HCT116 (cell line): ENCODE results near the gene DCD. TPM values are rescaled to one million over a fixed set of nuclear protein-coding genes. Genes with fewer than 3 reads are reported as not detected.

Source experiments
- ATAC-seq: fragments of 200-7000 bp; cut with Tn5 transposase; 2 replicates; pipeline ENCODE4 v1.9.1; 2020; ENCODE audit warnings: mild to moderate bottlenecking, moderate library complexity
- BruUV-seq: library from RNA; stranded (reverse); fragments of 400-500 nt; replicated peaks from 2 replicates; lab custom pipeline; 2021; lab: Mats Ljungman, UMichigan
- CTCF ChIA-PET: fragments of 300-600 bp; sonication (Branson Sonifier 250); formaldehyde crosslinking; loops from one replicate; lab custom pipeline; 2021; ENCODE audit warnings: antibody characterized with exemption; lab: Charles Lee
- POLR2A ChIA-PET: fragments of 300-600, 350-600 bp; sonication (Branson Sonifier 250); formaldehyde crosslinking; loops from one replicate; lab custom pipeline; 2021; ENCODE audit warnings: antibody characterized with exemption; lab: Charles Lee
- RAD21 ChIA-PET, 2 experiments: fragments of 300-600 bp; sonication (Branson Sonifier 250); formaldehyde crosslinking; loops; one replicate each; lab custom pipeline; 2023; ENCODE audit warnings: low total read pairs in 2 of 2; ENCODE audit not compliant: uncharacterized antibody in 2 of 2, unreplicated experiment in 2 of 2, low non-redundant PET in 1 of 2; lab: Charles Lee
- DNase-seq: peaks from one replicate; pipeline ENCODE4 v3.0.0-alpha.2; 2010; ENCODE audit warnings: low read depth, low spot score
- H2AFZ ChIP-seq: fragments of 200-600 bp; shearing (Covaris generic), sonication (generic); 2 replicates; pipeline ENCODE4 v1.6.1; 2017; ENCODE audit warnings: low read depth, mixed run types, mixed read lengths, antibody characterized with exemption, low read length; ENCODE audit not compliant: poor library complexity, severe bottlenecking
- H3K27ac ChIP-seq: 2 replicates; pipeline ENCODE4 v1.5.1; 2012; ENCODE audit warnings: low read depth, low read length
- H3K27me3 ChIP-seq: fragments of 200-600 bp; sonication (generic); 2 replicates; pipeline ENCODE4 v1.6.1; 2016; ENCODE audit warnings: mixed run types, low read length, mixed read lengths; ENCODE audit not compliant: insufficient read depth
- H3K36me3 ChIP-seq, 2 experiments: fragments of 200-500 bp in 1 of 2; fragments of 200-600 bp in 1 of 2; sonication (Bioruptor generic) in 1 of 2; sonication (generic) in 1 of 2; 2 replicates each; pipeline versions ENCODE4 v1.5.1 to v1.6.1; 2014 to 2016; ENCODE audit warnings: low read length in 2 of 2, inconsistent platforms in 1 of 2, mixed read lengths in 1 of 2, mixed run types in 1 of 2; ENCODE audit not compliant: insufficient read depth in 2 of 2, control insufficient read depth in 1 of 2
- H3K4me1 ChIP-seq, 2 experiments: fragments of 200-600 bp in 1 of 2; sonication (generic) in 1 of 2; 2 replicates each; pipeline versions ENCODE4 v1.5.1 to v1.6.1; 2012 to 2017; ENCODE audit warnings: low read length in 2 of 2, inconsistent platforms in 1 of 2, mild to moderate bottlenecking in 1 of 2, mixed read lengths in 1 of 2, mixed run types in 1 of 2, moderate library complexity in 1 of 2; ENCODE audit not compliant: insufficient read depth in 2 of 2, control insufficient read depth in 1 of 2
- H3K4me2 ChIP-seq: fragments of 200-600 bp; sonication (generic); 2 replicates; pipeline ENCODE4 v1.6.1; 2017; ENCODE audit warnings: mixed run types, low read length, mixed read lengths
- H3K4me3 ChIP-seq, 2 experiments: fragments of 200-600 bp in 1 of 2; sonication (generic) in 1 of 2; replicated peaks in 1 of 2; 2 replicates each; pipeline ENCODE4 v1.5.1; 2011 to 2016; ENCODE audit warnings: low read length in 2 of 2, control low read depth in 1 of 2, low read depth in 1 of 2, mild to moderate bottlenecking in 1 of 2, mixed read lengths in 1 of 2, mixed run types in 1 of 2
- H3K79me2 ChIP-seq: fragments of 200-600 bp; sonication (generic); 2 replicates; pipeline ENCODE4 v1.6.1; 2017; ENCODE audit warnings: mild to moderate bottlenecking, mixed run types, low read length, moderate library complexity, mixed read lengths; ENCODE audit not compliant: insufficient read depth
- H3K9ac ChIP-seq: fragments of 200-600 bp; sonication (generic); 2 replicates; pipeline ENCODE4 v1.6.1; 2016; ENCODE audit warnings: low read length, mixed read lengths
- H3K9me2 ChIP-seq: fragments of 200-600 bp; sonication (generic), shearing (Covaris generic); 2 replicates; pipeline ENCODE4 v1.6.1; 2017; ENCODE audit warnings: mixed run types, mild to moderate bottlenecking, moderate library complexity; ENCODE audit not compliant: insufficient read depth
- H3K9me3 ChIP-seq, 2 experiments: fragments of 200-500 bp in 1 of 2; fragments of 200-600 bp in 1 of 2; sonication (Bioruptor generic) in 1 of 2; sonication (generic) in 1 of 2; 2 replicates each; pipeline ENCODE4 v1.6.1; 2014 to 2017; ENCODE audit warnings: low read length in 2 of 2, mixed read lengths in 2 of 2, inconsistent platforms in 1 of 2, low read depth in 1 of 2, mild to moderate bottlenecking in 1 of 2, mixed run types in 1 of 2, moderate library complexity in 1 of 2; ENCODE audit not compliant: control insufficient read depth in 1 of 2, insufficient read depth in 1 of 2
- H4K20me1 ChIP-seq: fragments of 200-600 bp; sonication (generic), shearing (Covaris generic); 2 replicates; pipeline ENCODE4 v1.6.1; 2017; ENCODE audit warnings: mixed run types, mild to moderate bottlenecking, moderate library complexity; ENCODE audit not compliant: insufficient read depth
- CEBPB ChIP-seq: IDR thresholded peaks from 2 replicates; pipeline ENCODE4 v1.6.1; 2012; ENCODE audit warnings: low read depth
- CTCF ChIP-seq, 3 experiments: fragments of 200-600 bp in 1 of 3; sonication (generic) in 1 of 3; IDR thresholded peaks in 2 of 3; conservative IDR thresholded peaks in 1 of 3; 2 replicates each; pipeline ENCODE4 v1.5.1; 2012 to 2017; ENCODE audit warnings: low read depth in 2 of 3, low read length in 2 of 3, antibody characterized with exemption in 1 of 3, borderline replicate concordance in 1 of 3, control low read depth in 1 of 3, mild to moderate bottlenecking in 1 of 3, mixed read lengths in 1 of 3, mixed run types in 1 of 3, moderate library complexity in 1 of 3; ENCODE audit not compliant: insufficient read depth in 1 of 3
- EGR1 ChIP-seq: IDR thresholded peaks from 2 replicates; pipeline ENCODE4 v1.6.1; 2012; ENCODE audit warnings: low read depth
- ELF1 ChIP-seq: IDR thresholded peaks from 2 replicates; pipeline ENCODE4 v1.6.1; 2012; ENCODE audit warnings: low read depth, borderline replicate concordance
- EZH2 ChIP-seq: fragments of 200-600 bp; sonication (generic); IDR thresholded peaks from 2 replicates; pipeline ENCODE4 v1.6.1; 2017; ENCODE audit warnings: antibody characterized with exemption, mixed run types
- EZH2phosphoT487 ChIP-seq: fragments of 200-600 bp; IDR thresholded peaks from 2 replicates; pipeline ENCODE4 v1.6.1; 2018; ENCODE audit warnings: antibody characterized with exemption, borderline replicate concordance
- FOSL1 ChIP-seq: IDR thresholded peaks from 2 replicates; pipeline ENCODE4 v1.6.1; 2012; ENCODE audit warnings: low read depth
- JUND ChIP-seq: IDR thresholded peaks from 2 replicates; pipeline ENCODE4 v1.6.1; 2012
- MAX ChIP-seq: IDR thresholded peaks from 2 replicates; pipeline ENCODE4 v1.6.1; 2012
- POLR2A ChIP-seq: IDR thresholded peaks from 2 replicates; pipeline ENCODE4 v1.7.0; 2011; ENCODE audit warnings: borderline replicate concordance; ENCODE audit not compliant: insufficient read depth, insufficient read length; ENCODE audit errors: extremely low read depth
- POLR2AphosphoS5 ChIP-seq: IDR thresholded peaks from 2 replicates; pipeline ENCODE4 v1.6.1; 2011; ENCODE audit warnings: mild to moderate bottlenecking, low read depth, low read length, moderate library complexity
- RAD21 ChIP-seq: IDR thresholded peaks from 2 replicates; pipeline ENCODE4 v1.6.1; 2012; ENCODE audit warnings: low read depth, mild to moderate bottlenecking
- REST ChIP-seq: IDR thresholded peaks from 2 replicates; pipeline ENCODE4 v1.6.1; 2012; ENCODE audit warnings: low read depth
- SP1 ChIP-seq: IDR thresholded peaks from 2 replicates; pipeline ENCODE4 v1.6.1; 2012; ENCODE audit warnings: low read depth
- SRF ChIP-seq: IDR thresholded peaks from 2 replicates; pipeline ENCODE4 v1.6.1; 2012; ENCODE audit warnings: low read depth
- TCF7L2 ChIP-seq: IDR thresholded peaks from 2 replicates; pipeline ENCODE4 v1.7.0; 2011; ENCODE audit warnings: borderline replicate concordance, inconsistent platforms; ENCODE audit not compliant: insufficient read depth, insufficient read length; ENCODE audit errors: extremely low read depth
- YY1 ChIP-seq: IDR thresholded peaks from 2 replicates; pipeline ENCODE4 v1.6.1; 2011; ENCODE audit warnings: low read length, low read depth, moderate library complexity, mild to moderate bottlenecking; ENCODE audit not compliant: insufficient replicate concordance; ENCODE audit errors: extremely low read depth
- ZBTB33 ChIP-seq: IDR thresholded peaks from 2 replicates; pipeline ENCODE4 v1.6.1; 2011; ENCODE audit warnings: mild to moderate bottlenecking, low read length, moderate library complexity; ENCODE audit not compliant: insufficient replicate concordance; ENCODE audit errors: extremely low read depth
- intact Hi-C: fragments of 100-400 bp; cut with micrococcal nuclease; formaldehyde crosslinking; loops from 2 replicates; pipeline ENCODE4 v1.10.0; 2022
- total RNA-seq: library from RNA; stranded (reverse); gene quantifications from one replicate; pipeline ENCODE4 v1.2.1, GENCODE V29; 2021; ENCODE audit not compliant: unreplicated experiment

Gene DCD
- total RNA-seq, 1 experiment from 2014 or later = not detected

GRCh38 chr12:54596526-54596946 is 51.6 kb downstream of the DCD start:
- ChIA-PET POLR2A (no interaction called here), CTCF (interaction anchor here (0.8 to 1.9 kb wide), 16 partner anchors 9 to 476 kb away, joined by 3 to 18 read pairs (median 4); no protein-coding TSS in a partner anchor), RAD21 (interaction anchor here in 1 of 2 experiments (1.4 kb wide), 1 partner anchor 62 kb away, joined by 3 read pairs; no protein-coding TSS in a partner anchor)
- no peaks in the 10 kb centered on the region for H3K9me2 ChIP-seq
- H4K20me1 ChIP-seq = no peaks in the 10 kb centered on the region
- no peak overlapping the region for H3K9ac ChIP-seq
- H3K4me1 ChIP-seq = no peaks in the 10 kb centered on the region
- ATAC-seq = peak; percentile 95
- peak overlapping the region; percentile 65 for H2AFZ ChIP-seq
- H3K79me2 ChIP-seq = no peaks in the 10 kb centered on the region
- H3K4me2 ChIP-seq = peak overlapping the region; percentile 32
- H3K27me3 ChIP-seq = no peaks in the 10 kb centered on the region; the same call in 1 of the 2 replicates
- no peak overlapping the region for H3K4me3 ChIP-seq
- intact Hi-C loops = loop anchor here (5.0 kb wide), 1 partner anchor 361 kb away; no protein-coding TSS in a partner anchor
- H3K9me3 ChIP-seq = no peaks in the 10 kb centered on the region
- H3K27ac ChIP-seq = no peak overlapping the region
- no TSS peak for BruUV-seq
- DNase-seq = peak; percentile 57
- TF ChIP-seq SRF (no peak), CTCF (IDR thresholded peaks at IDR 0.05 in 2 of 3, conservative IDR thresholded peaks at IDR 0.05 in 1 of 3; ENCODE audit: borderline replicate concordance in 1 of 3, insufficient read depth in 1 of 3, low read depth in 2 of 3, low read length in 2 of 3) (peak; percentile 69 to 91 (median 90)), REST (no peak), RAD21 (peak; percentile 69), ZBTB33 (no peak), POLR2A (no peak), EGR1 (no peak), MAX (no peak), YY1 (no peak), EZH2phosphoT487 (no peak), TCF7L2 (peak; percentile 47), SP1 (no peak), ELF1 (no peak), CEBPB (no peak), JUND (no peak), EZH2 (no peak), FOSL1 (no peak), POLR2AphosphoS5 (no peak)
- TF ChIP-seq, all 23 proteins: peak for 3
- H3K36me3 ChIP-seq = no peaks in the 10 kb centered on the region
